Effector CD4-positive, alpha-beta T cell (primary cell): ENCODE data around the gene NTRK3.

Source experiments
- DNase-seq: peaks from one replicate; pipeline ENCODE4 v3.0.0-alpha.2; 2020

NTRK3 gene

DNA sequence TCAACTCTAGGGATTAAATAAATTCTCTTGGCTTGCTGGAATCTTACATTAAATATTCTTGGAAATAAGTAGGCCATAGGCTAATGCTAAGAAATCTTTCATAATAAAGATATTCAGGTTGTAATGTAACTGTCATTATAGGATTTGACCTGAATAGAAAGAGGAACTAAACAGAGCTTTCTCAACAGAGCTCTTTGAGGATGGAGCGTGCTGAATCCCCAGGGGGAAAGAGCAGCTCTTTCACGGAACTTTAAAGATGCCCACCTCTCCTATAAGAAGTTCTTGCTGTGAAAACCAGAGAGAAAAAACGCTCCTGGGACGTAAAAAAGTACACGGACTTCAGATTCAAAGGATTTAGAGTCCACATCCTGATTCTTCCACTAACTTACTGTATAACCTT lies 77.9 kb downstream of the NTRK3 start:
- DNase-seq: no peak

DNA sequence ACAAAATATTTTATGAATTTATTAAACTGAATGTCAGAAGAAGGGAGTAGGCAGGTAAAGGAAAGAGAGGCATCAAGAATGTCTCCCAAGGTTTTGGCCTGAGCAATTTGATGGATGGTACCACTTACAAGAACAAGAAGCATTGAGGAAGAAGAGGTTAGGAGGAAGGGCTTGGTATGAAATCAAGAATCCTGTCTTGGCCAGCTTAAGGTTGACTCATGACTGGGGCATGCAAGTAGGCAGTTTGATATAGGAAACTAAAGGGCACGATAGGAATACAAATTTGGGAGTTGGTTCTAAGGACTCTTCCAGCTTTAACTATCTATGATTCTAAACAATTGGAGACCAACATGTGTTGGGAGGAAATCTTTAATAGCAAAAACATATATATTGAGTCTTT lies 79.1 kb downstream of the NTRK3 start:
- DNase-seq: no peak

DNA sequence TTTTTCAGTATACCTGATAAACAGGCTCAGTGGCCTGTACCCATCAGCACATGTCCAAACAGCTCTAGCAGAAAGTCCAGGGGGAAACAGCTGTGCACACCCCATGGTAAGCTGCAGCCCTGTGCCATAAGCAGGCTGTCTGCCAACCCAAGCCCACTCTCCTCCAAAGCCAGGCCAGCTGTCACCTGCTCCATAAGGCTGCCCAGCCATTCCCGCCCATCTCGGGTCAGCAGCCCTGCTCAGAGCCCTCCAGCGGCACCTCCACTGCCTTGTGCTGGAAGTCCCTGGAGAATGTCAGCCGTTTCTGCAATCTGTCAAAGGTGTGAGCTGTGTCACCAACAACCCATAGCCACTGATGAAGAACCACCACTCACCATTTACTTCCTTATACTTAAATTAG lies 82.0 kb downstream of the NTRK3 start:
- no peak for DNase-seq

DNA sequence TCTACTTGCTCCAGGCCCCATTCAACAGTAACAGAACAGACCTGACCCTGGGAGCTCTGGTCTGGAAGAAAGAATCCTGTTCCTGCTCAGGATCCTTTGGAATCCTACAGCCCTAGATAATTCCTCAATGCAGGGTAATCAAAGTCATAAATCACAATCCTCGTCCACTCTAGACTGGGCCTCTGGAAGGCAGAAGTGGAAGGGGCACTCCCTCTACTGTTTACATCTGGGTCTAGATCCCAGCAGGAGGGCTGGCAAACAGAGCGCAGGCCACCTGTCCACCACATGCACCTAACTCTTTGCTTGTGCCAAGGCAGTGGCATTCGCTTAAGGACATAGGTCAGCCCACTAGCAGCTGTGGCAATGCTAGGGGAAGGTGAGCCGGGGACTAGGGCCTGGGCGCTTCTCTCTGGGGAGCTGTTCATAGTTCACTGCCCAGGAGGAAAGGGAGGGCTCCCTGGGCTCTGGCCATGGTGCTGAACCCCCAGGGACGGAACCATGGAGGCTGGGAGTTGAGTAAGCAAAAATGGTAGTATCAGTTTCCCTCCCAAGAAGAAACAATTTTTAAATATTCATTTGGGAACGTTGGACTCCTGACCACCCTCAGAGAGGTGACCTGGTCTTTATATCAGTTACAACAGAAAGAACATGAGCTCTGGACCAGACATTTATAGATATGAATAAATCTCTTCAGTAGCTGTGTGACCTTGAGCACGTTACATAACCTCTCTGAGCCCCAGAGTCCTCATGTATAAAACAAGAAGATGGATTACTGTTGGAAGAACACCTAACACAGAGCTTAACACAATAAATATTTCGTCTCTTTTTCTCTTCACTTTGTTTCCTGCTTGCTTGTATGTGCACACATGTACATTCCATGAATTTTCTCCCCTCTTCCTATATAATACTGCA lies 90.2 kb downstream of the NTRK3 start:
- DNase-seq: no peak

DNA sequence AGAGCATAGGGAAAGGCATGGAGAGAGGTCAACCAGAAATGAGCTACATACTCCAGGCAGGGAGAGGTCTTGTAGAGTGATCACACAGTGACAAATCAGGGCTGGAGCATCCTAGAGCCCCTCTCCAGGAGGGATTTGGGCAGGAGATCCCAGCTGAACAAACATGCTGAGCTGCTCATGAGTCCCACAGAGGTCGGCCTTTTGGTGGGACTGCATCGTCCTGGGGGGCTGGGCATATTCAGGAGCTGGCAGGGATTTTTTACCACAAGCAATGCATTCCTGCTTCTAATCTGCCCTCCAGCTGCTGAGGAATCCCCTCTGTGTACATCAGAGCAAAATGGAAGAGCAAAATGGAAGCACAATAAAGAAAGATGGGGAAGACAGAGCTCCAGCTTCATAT lies 94.9 kb downstream of the NTRK3 start:
- DNase-seq: no peak

DNA sequence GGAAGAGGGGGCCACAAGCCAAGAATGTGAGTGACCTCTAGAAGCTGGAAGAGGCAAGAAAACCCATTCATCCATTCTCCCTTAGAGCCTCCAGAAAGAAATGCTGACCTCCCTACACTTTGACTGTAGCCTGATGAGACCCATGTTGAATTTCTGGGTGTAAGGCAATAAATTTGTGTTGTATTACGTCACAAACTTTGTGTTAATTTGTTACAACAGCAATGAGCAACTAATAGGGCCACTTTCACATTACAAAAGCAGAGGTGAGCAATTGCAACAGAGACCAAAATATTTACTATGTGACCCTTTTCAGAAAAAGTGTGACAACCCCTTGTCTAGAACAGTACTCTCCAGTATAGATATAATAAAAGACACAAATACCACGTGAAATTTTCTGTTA lies 101.2 kb downstream of the NTRK3 start:
- DNase-seq: no peak

DNA sequence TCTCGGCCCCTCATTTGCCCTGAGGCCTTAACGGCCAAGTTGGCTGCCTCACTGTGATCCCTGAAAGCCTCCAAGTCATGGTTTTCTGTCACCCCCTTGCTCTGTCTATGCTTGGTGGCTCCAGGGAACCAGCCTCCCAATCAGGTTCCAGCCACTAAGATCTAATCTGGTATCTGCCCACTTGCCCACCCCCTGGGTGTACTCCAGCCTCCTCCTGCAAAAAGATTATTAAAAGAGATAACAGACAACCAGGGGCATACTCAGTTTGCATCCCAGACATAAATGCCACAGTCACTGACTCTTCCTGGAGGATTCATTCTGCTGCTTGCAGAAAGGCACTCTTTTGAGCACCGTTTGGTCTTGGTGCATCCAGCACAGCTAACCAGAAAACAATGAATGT lies 103.9 kb downstream of the NTRK3 start:
- no peak for DNase-seq

DNA sequence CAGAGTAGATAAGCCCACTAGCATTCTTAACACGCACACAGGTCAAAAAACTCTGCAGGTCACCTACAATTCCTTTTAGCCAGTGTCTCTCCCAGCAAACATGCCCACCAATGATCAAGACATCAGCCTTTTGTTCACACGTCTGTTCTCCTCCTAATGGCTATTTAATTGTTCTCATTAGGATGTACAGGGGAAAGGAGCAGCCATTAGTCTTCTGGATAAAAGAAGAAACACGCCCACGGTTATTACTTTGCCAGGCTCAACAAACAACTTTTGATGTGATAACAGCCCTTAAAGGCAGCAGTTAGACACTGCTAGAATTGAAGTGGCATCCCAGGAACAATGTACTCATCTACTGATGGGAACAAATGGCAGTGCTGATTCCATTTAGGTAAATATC lies 108.8 kb downstream of the NTRK3 start:
- no peak for DNase-seq

DNA sequence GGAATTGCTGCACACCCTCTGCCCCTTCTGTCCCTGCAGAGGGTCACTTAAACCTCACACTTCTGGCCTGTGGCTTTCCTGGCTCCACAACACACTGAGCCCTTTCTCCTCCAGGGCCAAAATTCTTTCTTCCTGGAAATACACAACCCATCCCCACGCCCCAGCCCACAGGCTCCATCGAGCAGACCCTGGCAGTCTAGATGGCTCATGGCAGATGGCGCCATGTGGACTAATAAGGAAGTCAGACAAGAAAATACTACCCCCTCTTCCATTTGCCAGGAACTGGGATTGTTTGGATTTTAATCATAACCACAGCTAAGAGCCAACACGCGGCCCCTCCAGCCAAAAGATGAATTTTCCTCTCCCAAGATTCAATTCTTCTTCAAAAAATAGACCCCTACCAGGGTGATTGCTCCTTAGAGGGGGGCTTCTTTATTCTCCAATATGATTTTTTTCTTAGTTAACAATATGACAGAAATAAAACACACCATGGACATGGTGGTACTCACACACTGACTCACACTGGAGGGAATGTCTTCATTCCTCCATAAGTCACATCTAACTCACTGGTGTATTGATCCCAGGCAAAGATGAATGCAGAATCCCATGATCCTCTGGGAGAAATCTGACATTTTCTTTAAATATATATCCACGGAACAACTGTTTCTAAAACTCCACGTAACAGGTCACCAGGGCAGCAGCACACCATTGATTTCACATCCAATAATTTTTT lies 111.5 kb downstream of the NTRK3 start:
- no peak for DNase-seq

DNA sequence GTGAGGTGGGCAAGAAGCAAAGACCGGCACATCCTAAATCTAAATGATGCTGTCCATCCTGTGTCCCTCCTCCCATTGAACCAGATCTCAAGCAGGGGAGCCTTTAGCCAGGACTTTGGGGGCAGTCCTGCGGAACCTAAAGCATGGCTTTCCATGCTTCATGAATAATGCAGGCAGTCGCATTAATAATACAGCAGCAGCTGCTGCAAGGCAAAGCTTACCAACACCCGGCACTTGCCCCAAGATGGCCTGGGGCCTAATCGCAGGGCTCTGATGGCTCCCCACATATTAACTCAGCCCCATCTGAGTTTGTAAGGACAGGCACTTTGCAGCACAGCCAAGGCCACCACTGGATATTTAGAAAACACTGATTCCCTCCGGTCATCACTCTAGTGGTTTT lies 114.4 kb downstream of the NTRK3 start:
- DNase-seq: no peak

DNA sequence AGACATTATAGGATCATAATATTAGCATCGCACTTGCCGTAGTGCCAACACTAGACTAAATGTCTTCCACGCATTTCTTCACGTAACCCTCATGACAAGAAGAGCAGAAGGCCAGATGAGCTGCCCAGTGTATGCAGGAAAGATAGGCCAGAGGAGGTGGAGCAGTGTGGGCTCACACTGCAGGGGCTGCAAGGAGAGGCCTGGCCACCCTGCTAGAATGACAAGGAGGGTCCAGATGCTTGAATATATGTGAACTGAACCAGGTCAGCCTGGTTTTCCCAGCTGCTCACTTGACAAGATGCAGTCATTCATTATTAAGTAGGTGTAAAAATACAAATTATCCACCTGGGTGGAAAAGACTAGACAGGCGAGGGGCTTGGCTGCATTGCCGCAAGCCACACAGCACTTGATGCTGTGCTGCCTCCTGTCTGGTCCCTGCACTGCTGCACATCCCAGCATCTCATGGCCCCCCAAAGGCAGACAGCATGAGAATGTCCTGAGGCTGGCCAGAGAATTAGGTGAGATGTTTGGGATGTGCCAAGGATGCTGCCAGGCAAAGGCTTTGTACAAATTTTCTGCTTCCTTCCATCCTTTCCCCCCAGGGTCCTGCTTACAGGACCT lies 115.2 kb downstream of the NTRK3 start:
- DNase-seq: no peak

DNA sequence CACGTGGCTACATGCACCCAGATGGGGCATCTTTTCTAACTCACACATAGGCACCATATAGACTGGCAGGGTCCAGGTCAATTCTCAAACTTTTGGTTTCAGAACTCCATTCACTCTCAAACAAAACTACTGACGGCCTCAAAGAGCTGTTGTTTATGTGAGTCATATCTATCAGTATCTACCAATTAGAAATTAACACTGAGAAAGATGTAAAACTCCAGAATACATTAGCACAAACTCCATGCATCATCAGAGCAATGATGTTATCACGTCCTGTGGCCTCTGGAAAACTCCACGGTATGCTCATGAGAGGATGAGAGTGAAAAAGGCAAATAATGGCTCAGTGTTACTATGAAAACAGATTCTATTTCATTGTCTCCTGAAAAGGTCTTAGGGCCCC lies 116.1 kb downstream of the NTRK3 start:
- DNase-seq: no peak

DNA sequence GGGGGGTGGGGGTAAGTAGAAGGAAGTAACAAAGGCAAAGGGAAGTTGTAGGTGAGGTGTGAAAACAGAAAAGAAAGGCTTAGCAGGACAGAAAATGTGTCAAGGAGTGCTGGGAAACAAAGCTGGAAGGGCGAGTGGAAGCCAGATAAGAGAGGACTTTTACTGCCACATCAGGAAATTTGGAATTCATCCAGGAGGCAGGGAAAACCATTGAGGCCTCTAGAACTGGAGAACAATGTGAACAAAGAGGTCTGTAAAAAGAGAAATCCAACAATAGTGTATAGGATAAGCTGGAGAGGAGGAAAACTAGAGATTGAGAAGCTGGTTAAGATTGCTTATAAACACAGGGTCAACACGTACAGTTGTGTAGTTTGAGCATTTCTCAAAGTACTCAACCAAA lies 116.6 kb downstream of the NTRK3 start:
- no peak for DNase-seq

DNA sequence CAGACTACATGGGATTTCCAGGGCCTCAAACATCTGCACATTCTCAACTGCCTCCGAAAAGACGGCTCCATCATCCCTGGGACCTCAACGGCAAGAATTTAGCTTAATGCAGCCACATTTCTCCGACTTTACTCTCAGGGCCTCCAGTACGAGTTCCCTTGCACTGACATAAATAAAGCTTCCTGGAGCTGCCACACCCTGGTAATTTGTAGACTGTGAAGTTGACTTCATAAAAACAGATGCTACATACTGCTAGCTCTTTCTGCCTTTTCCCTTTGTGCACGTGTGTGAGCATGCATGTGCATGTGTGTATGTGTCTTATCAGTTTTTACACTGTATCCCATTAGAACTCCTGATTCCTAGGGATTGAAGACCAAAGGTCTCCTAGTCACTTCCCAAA lies 122.7 kb downstream of the NTRK3 start:
- no peak for DNase-seq

DNA sequence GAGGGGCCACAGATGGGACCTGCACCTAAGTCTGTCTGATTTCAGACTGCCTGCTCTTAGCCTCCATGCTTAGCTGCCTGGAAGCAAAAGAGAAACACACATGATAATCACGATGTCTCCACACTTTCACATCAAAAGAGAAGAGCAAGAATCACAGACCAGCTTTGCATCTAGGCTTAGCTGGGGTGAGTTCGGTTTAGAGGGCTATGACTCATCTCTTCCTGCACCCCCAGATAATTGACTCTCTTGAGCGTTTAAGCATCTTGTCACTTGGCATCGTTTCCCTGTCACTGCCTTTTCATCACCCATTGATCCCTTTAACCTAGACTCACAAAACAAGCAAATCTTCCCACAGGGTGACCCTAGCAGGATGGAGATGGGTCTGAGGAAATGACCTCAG lies 124.0 kb downstream of the NTRK3 start:
- no peak for DNase-seq

DNA sequence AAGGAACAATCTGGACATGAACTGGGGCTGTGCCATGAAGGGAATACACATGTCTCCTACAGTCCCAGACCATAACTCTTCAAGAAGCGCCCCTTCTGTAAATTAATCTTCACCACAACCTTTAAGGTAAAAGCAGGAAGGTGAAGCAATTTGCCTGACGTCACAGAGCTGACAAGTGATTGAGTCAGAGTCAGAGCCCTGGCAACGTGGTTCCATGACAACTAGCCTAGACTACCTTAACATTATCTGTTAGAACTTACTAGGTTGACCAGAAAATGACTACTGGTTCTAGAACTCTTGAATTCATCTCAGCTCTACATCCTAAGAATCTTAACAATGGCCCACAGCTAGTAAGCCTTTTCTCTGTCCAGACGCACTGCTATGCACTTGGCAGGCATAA lies 124.6 kb downstream of the NTRK3 start:
- DNase-seq: no peak

DNA sequence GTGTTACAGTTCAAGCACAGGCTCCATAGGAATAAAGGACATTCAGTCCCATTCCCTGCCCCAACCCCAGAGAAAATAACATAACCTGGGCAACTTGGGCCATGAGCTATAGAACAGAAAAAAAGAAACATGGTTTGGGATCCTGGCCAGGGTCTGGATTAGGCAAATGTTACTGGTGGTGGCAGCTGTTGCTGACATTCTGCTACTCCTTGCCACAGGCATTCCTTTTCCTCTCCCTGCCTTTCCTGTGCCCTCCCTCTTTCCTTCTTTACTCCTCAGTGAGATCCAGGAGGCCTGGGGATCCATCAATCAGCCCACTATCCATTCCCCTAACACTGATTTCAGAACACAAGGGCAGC lies 129.1 kb downstream of the NTRK3 start:
- DNase-seq: no peak

DNA sequence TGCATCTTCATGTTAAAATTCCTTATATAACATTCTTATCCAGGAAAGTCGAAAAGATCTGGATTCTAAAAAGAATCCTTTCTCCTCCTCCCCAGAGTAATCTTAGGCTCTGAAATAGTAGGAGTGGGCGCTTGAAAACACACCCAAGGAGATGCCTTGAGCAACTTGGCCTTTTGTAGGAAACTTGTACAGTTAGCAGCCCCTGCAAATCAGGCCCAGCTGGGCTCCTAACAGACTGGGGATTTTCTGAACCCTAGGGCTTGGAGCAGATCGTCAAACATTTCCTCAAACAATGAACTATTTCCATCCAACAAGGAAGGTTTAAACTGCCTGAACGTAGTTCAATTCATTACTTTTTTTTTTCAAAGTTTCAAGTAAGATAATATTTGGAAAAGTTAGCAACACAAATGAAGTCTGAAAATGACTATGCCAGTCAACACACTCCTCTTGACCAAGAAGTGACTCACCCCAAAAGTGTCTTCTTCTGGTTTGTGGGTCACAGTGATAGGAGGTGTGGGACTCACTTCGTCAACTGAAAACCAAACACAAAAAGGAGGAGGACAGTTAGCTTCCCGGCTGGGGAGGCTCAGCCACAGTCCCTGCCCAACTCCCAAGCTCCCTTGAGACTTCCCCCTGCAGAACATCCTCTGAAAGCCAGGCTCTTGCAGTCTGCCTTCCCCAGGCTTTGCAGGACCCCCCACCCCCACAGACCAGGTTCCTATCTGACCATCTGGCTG lies 129.7 kb downstream of the NTRK3 start:
- DNase-seq: no peak

DNA sequence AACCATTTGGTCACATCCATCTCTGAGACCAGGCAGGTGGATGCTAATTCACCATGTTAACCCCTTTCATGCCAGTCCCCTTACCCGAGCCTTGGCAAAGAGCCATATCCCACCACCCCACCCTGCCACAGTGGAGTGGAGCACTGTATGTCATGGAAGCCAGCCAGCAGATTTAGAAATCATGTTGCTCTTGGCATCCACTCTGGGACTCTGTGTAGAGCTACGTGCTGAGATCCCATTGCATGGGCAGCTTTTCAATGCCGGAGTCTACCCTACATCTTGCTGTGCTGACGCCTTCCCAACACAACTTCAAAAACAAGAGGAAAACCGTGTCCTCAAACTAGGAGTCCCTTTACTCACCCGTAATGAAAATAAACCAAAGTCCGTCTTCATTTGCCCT lies 131.0 kb downstream of the NTRK3 start:
- DNase-seq: no peak

DNA sequence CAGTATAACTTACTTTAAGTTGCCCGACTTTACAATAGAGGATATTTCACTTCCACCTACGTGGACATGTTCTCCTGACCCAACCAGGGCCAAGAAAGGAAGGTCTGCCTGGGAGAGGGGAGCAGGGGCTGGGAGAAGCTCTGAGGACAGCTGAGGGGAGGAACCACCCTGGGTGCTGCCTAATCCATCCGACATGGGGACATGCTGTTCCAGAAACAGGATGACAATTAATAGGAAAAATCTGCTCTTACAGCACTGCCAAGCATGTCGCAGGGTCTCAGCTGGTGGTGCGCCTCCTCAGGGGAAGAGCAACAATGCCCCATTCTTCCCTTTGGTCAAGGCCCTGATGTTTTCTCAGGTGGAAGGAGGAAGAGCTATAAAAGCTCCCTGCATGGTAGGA lies 132.3 kb downstream of the NTRK3 start:
- DNase-seq: no peak

DNA sequence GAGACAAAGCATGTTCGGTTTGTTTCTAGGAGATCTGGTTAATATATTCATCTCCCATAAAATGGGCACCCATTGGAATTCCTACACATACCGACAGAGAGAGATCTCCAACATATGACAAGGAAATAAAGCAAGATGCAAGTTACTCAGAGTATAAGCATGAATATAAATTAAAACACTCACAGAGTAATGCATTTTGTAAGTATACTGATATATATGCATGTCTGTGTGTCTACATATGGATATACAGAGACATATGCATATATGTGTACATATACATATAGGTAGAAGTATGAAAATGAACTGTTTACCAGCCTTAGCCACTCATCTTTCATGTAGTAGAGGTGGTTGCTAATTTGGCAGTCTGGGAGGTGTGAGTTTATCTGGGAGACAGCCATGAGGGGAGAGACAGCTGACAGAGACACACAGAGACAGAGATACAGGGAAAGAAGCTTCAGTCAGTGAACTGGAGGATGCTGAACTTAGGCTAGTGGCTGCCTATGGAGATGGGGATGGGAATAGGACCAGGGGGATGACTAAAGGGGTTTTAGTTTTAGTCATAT lies 134.5 kb downstream of the NTRK3 start:
- DNase-seq: no peak

DNA sequence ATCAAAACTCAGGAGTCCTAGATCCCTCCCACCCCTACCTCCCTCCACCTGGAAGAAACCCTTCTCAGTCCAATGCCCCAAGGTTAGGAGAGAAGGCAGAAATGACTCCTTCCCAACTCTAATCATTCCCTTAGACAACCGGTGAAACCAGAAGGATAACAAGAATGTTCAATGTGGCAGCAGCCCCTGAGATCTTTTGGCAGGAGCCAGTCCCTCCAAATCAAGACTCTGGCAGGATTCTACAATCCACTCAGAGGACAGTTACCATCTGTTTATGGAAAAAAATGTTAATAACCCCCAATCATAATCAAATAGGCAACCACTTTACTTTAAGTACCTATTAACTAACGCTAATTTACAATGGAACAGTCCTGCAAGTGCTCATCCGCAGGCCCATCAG lies 136.5 kb downstream of the NTRK3 start:
- no peak for DNase-seq

DNA sequence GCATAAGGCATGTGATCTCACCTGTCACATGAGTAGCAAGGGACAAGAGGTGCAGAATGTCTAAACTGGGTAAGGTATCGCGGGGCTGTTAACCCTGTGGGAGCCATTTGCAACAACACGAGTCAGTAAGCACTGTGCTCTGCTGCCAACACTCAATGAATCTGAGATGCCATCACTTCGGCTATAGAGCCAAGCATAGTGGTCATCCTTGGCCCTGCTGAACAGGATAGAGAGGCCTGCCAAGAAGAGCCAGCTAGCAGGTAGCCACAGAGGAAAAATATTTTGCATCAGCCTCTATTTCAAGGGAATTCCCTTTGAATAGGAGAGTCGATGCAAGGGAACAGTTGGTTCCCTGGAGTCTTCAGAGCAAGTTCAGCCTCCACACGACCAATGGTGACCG lies 137.8 kb downstream of the NTRK3 start:
- no peak for DNase-seq
